ENCODE measurements around the gene SMYD1.

GRCh38 chr2:88115825-88116518 is 48.3 kb downstream of the SMYD1 start:
- no peak for TF ChIP-seq POLR2A (IDR thresholded peaks at IDR 0.05)
- no peak for TF ChIP-seq CTCF (IDR thresholded peaks at IDR 0.05)

Data from uterus (tissue), 2 donors.